ENCODE measurements around the gene ITFG2.

Gene ITFG2

DNA sequence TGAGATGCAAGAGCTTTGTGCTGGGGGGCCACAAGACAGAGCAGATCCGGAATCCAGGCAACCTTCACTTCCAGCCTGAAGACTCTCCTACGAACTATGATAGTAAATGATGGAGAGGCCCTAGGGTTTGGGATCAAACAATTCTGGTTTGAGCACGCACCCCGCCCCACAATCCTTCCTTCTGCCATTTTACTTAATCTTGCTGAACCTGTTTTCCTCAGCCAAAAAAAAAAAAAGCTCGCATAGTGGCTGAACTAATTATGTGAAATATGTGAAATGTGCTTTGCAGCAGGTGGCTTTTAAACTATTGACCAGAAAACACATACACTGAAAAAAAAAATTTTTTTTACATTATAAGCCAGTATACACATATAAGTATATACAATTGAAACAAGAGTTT is 667 bp upstream of the ITFG2 start:
- H3K9me3 ChIP-seq (ENCODE audit: control insufficient read depth, low read length), result no peaks in the 10 kb centered on the region
- peak overlapping the region; percentile 47 for H3K27ac ChIP-seq (ENCODE audit: low read depth, low read length, severe bottlenecking)
- no peak overlapping the region for H3K4me3 ChIP-seq (ENCODE audit: extremely low read depth, insufficient read depth, low read length, poor library complexity, severe bottlenecking)
- WGBS, 2 experiments (ENCODE audit: insufficient coverage in 2 of 2), result 100% methylated on average over 1 of the region's 5 CpGs
- peaks cover 19% of the 10 kb centered on the region for H3K36me3 ChIP-seq (ENCODE audit: control insufficient read depth, insufficient read depth, low read length)
- no peaks in the 10 kb centered on the region for H3K4me1 ChIP-seq (ENCODE audit: control insufficient read depth, insufficient read depth, low read length, poor library complexity, severe bottlenecking)

GRCh38 chr12:2813214-2814185 is 1.0 kb downstream of the ITFG2 start:
- peak overlapping the region; percentile 99 for H3K27ac ChIP-seq (ENCODE audit: low read depth, low read length, severe bottlenecking)
- H3K36me3 ChIP-seq (ENCODE audit: control insufficient read depth, insufficient read depth, low read length), result peaks cover 36% of the 10 kb centered on the region
- 23 to 32% methylated on average over 4 to 8 of the region's 10 CpGs for WGBS, 2 experiments (ENCODE audit: insufficient coverage in 2 of 2)
- peak overlapping the region; percentile 74 for H3K4me3 ChIP-seq (ENCODE audit: extremely low read depth, insufficient read depth, low read length, poor library complexity, severe bottlenecking)
- no peaks in the 10 kb centered on the region for H3K9me3 ChIP-seq (ENCODE audit: control insufficient read depth, low read length)
- no peaks in the 10 kb centered on the region for H3K4me1 ChIP-seq (ENCODE audit: control insufficient read depth, insufficient read depth, low read length, poor library complexity, severe bottlenecking)

- Histone ChIP-seq H3K36me3 (ENCODE audit: control insufficient read depth, insufficient read depth, low read length) (peaks cover 87% of the 10 kb centered on the region), H3K4me1 (ENCODE audit: control insufficient read depth, insufficient read depth, low read length, poor library complexity, severe bottlenecking) (no peaks in the 10 kb centered on the region), H3K9me3 (ENCODE audit: control insufficient read depth, low read length) (no peaks in the 10 kb centered on the region), H3K4me3 (ENCODE audit: extremely low read depth, insufficient read depth, low read length, poor library complexity, severe bottlenecking) (no peak overlapping the region), H3K27ac (ENCODE audit: low read depth, low read length, severe bottlenecking) (no peak overlapping the region)
- WGBS, 2 experiments (ENCODE audit: insufficient coverage in 2 of 2), result 94 to 96% methylated on average over 12 to 14 of the region's 15 CpGs
These were observed 7.3 kb downstream of the ITFG2 start for GRCh38 chr12:2819810-2820209.

GRCh38 chr12:2820432-2820831 is 8.0 kb downstream of the ITFG2 start:
- H3K4me1 ChIP-seq (ENCODE audit: control insufficient read depth, insufficient read depth, low read length, poor library complexity, severe bottlenecking), result no peaks in the 10 kb centered on the region
- H3K27ac ChIP-seq (ENCODE audit: low read depth, low read length, severe bottlenecking), result no peak overlapping the region
- peaks cover 87% of the 10 kb centered on the region for H3K36me3 ChIP-seq (ENCODE audit: control insufficient read depth, insufficient read depth, low read length)
- no peak overlapping the region for H3K4me3 ChIP-seq (ENCODE audit: extremely low read depth, insufficient read depth, low read length, poor library complexity, severe bottlenecking)
- H3K9me3 ChIP-seq (ENCODE audit: control insufficient read depth, low read length), result no peaks in the 10 kb centered on the region
- 86 to 88% methylated on average over 1 to 5 of the region's 9 CpGs for WGBS, 2 experiments (ENCODE audit: insufficient coverage in 2 of 2)

- no peak overlapping the region for H3K27ac ChIP-seq (ENCODE audit: low read depth, low read length, severe bottlenecking)
- no peak overlapping the region for H3K4me3 ChIP-seq (ENCODE audit: extremely low read depth, insufficient read depth, low read length, poor library complexity, severe bottlenecking)
- peaks cover 91% of the 10 kb centered on the region for H3K36me3 ChIP-seq (ENCODE audit: control insufficient read depth, insufficient read depth, low read length)
- no peaks in the 10 kb centered on the region for H3K4me1 ChIP-seq (ENCODE audit: control insufficient read depth, insufficient read depth, low read length, poor library complexity, severe bottlenecking)
- WGBS, 2 experiments (ENCODE audit: insufficient coverage in 2 of 2), result 89 to 92% methylated on average over 3 to 5 of the region's 7 CpGs
- no peaks in the 10 kb centered on the region for H3K9me3 ChIP-seq (ENCODE audit: control insufficient read depth, low read length)
These were observed 11.0 kb downstream of the ITFG2 start for GRCh38 chr12:2823483-2823882.

GRCh38 chr12:2824541-2824940 is 12.1 kb downstream of the ITFG2 start:
- peaks cover 91% of the 10 kb centered on the region for H3K36me3 ChIP-seq (ENCODE audit: control insufficient read depth, insufficient read depth, low read length)

DNA sequence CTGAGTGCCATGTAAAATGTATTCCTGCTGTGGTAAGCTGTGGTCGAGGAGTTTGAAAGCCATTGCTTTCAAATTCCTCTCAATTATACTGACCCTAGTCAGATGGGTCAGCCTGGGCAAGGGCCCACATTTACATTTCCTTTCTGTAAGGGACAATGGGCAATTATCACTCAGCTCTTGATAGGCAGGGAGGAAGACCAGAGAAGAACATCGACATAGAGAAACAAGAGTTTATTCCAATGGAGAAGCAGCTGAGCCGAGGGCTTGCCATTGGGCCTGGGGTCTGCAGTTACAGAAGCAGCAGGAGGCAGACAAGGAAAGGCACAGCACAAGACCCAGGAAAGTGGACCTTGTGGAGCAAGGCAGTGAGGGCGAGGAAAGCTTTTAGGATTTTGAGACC is 12.7 kb downstream of the ITFG2 start:
- Histone ChIP-seq H3K36me3 (ENCODE audit: control insufficient read depth, insufficient read depth, low read length) (peaks cover 91% of the 10 kb centered on the region), H3K4me1 (ENCODE audit: control insufficient read depth, insufficient read depth, low read length, poor library complexity, severe bottlenecking) (no peaks in the 10 kb centered on the region), H3K4me3 (ENCODE audit: extremely low read depth, insufficient read depth, low read length, poor library complexity, severe bottlenecking) (no peak overlapping the region), H3K9me3 (ENCODE audit: control insufficient read depth, low read length) (no peaks in the 10 kb centered on the region), H3K27ac (ENCODE audit: low read depth, low read length, severe bottlenecking) (no peak overlapping the region)
- WGBS, 2 experiments (ENCODE audit: insufficient coverage in 2 of 2), result 47 to 63% methylated on average over 3 to 4 of the region's 4 CpGs

More at GRCh38 chr12:2824541-2824940, 12.1 kb downstream of the ITFG2 start:
- no peak overlapping the region for H3K4me3 ChIP-seq (ENCODE audit: extremely low read depth, insufficient read depth, low read length, poor library complexity, severe bottlenecking)
- H3K4me1 ChIP-seq (ENCODE audit: control insufficient read depth, insufficient read depth, low read length, poor library complexity, severe bottlenecking), result no peaks in the 10 kb centered on the region
- 78 to 87% methylated on average over 4 to 5 of the region's 6 CpGs for WGBS, 2 experiments (ENCODE audit: insufficient coverage in 2 of 2)
- H3K27ac ChIP-seq (ENCODE audit: low read depth, low read length, severe bottlenecking), result no peak overlapping the region
- no peaks in the 10 kb centered on the region for H3K9me3 ChIP-seq (ENCODE audit: control insufficient read depth, low read length)

DNA sequence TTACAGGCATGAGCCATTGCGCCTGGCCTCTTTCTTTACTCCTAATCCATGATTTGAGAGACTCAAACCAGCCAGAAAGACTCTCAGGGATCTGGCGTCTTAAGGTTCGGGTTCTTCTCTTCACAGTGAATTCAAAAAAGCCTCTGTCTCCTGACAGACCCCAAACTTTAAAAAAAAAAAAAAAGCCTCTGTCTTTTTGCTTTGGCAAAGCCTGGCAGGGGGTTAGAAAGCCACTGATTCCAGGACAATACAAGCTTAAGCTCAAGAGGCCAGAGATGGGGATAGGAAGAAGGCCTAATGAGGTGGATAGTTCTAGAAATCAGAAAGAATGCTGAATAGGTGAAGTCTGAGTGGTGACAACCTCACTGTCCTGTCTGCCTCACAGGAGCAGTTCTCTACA is 13.6 kb downstream of the ITFG2 start:
- Histone ChIP-seq H3K4me3 (ENCODE audit: extremely low read depth, insufficient read depth, low read length, poor library complexity, severe bottlenecking) (no peak overlapping the region), H3K36me3 (ENCODE audit: control insufficient read depth, insufficient read depth, low read length) (peaks cover 90% of the 10 kb centered on the region), H3K4me1 (ENCODE audit: control insufficient read depth, insufficient read depth, low read length, poor library complexity, severe bottlenecking) (no peaks in the 10 kb centered on the region), H3K27ac (ENCODE audit: low read depth, low read length, severe bottlenecking) (no peak overlapping the region), H3K9me3 (ENCODE audit: control insufficient read depth, low read length) (no peaks in the 10 kb centered on the region)
- 80 to 93% methylated on average over 1 to 3 of the region's 3 CpGs for WGBS, 2 experiments (ENCODE audit: insufficient coverage in 2 of 2)

DNA sequence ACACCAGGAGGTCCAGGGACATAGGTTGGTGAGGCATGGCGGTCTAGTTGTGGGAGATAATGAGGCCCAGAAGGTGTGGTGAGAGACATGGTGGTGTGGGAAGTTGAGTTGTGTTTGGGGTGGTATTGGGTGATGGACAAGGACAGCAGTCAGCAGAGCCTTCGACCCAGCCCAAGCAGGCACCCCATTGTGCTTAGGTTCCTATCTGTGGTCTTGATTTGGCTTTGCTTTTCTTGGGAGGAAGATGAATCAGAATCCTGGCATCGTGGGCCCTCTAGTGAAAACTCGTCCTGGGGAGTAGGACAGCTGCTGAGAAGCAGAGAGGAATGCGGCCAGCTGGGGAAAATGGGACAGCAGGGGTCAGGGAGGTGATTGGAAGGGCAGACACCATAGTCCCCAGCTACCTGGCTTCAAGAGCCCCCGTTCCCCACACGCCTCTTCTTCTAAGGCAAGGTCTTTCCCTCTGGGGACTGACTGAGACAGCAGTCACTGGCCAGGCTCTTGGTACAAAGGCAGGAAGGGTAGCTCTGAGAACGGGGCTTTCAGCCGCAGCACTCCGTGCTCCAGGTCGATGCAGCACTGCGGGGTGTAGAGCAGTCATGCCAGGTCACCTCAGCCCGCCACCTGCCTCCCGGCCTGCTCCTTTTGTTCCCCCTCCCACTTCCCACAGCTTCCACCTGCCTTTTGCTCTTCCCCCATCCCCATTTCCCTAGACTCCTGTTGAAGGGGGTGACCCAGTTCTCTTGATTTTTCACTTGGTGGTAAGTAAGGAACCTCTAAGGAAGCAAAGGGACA is 14.4 kb downstream of the ITFG2 start:
- H3K27ac ChIP-seq (ENCODE audit: low read depth, low read length, severe bottlenecking), result no peak overlapping the region
- 81 to 86% methylated on average over 11 to 12 of the region's 14 CpGs for WGBS, 2 experiments (ENCODE audit: insufficient coverage in 2 of 2)
- H3K36me3 ChIP-seq (ENCODE audit: control insufficient read depth, insufficient read depth, low read length), result peaks cover 82% of the 10 kb centered on the region
- no peak overlapping the region for H3K4me3 ChIP-seq (ENCODE audit: extremely low read depth, insufficient read depth, low read length, poor library complexity, severe bottlenecking)
- no peaks in the 10 kb centered on the region for H3K4me1 ChIP-seq (ENCODE audit: control insufficient read depth, insufficient read depth, low read length, poor library complexity, severe bottlenecking)
- no peaks in the 10 kb centered on the region for H3K9me3 ChIP-seq (ENCODE audit: control insufficient read depth, low read length)

- Histone ChIP-seq H3K27ac (ENCODE audit: low read depth, low read length, severe bottlenecking) (no peak overlapping the region), H3K36me3 (ENCODE audit: control insufficient read depth, insufficient read depth, low read length) (peaks cover 58% of the 10 kb centered on the region), H3K9me3 (ENCODE audit: control insufficient read depth, low read length) (no peaks in the 10 kb centered on the region), H3K4me3 (ENCODE audit: extremely low read depth, insufficient read depth, low read length, poor library complexity, severe bottlenecking) (no peak overlapping the region), H3K4me1 (ENCODE audit: control insufficient read depth, insufficient read depth, low read length, poor library complexity, severe bottlenecking) (peaks cover 10% of the 10 kb centered on the region)
- WGBS, 2 experiments (ENCODE audit: insufficient coverage in 2 of 2), result 94 to 95% methylated on average over 2 to 3 of the region's 6 CpGs
These were observed 16.8 kb downstream of the ITFG2 start for GRCh38 chr12:2829275-2829674.
